Stimulated activated CD4-positive, alpha-beta T cell treated with anti-CD3 and anti-CD28 coated beads, Interleukin-1b, Interleukin-23, amount 100 ng/mL, for 1 hour (primary cell): Measurements from ENCODE around the gene SINHCAF.

ENCODE experiments used
- DNase-seq, 2 donors: peaks; one replicate each; pipeline ENCODE4 v3.0.0-alpha.2; 2020; ENCODE audit warnings: low read depth in 2 of 2

SINHCAF gene

GRCh38 chr12:31331242-31331641 is 5.3 kb upstream of the SINHCAF start:
- DNase-seq = no peak

GRCh38 chr12:31326736-31327659 is 1.0 kb upstream of the SINHCAF start:
- no peak for DNase-seq

- DNase-seq = no peak
Observed at GRCh38 chr12:31325524-31325875, 450 bp downstream of the SINHCAF start.

GRCh38 chr12:31324845-31325523 is 966 bp downstream of the SINHCAF start:
- DNase-seq = peak in 1 of 2 donors; percentile 24

- peak; percentile 34 to 41 for DNase-seq
Observed at GRCh38 chr12:31324116-31324844, 1.7 kb downstream of the SINHCAF start.

- peak; percentile 7 to 17 for DNase-seq
Observed at GRCh38 chr12:31323391-31324115, 2.4 kb downstream of the SINHCAF start.

GRCh38 chr12:31322801-31323207 is 3.1 kb downstream of the SINHCAF start:
- no peak for DNase-seq

- DNase-seq = no peak
Observed at GRCh38 chr12:31321897-31322228, 4.1 kb downstream of the SINHCAF start.

GRCh38 chr12:31321186-31321896 is 4.6 kb downstream of the SINHCAF start:
- no peak for DNase-seq

GRCh38 chr12:31318657-31319269 is 7.2 kb downstream of the SINHCAF start:
- DNase-seq = no peak

GRCh38 chr12:31317471-31318395 is 8.2 kb downstream of the SINHCAF start:
- no peak for DNase-seq

GRCh38 chr12:31316891-31317290 is 9.1 kb downstream of the SINHCAF start:
- DNase-seq = no peak

- no peak for DNase-seq
Observed at GRCh38 chr12:31315784-31316465, 10.0 kb downstream of the SINHCAF start.

- no peak for DNase-seq
Observed at GRCh38 chr12:31315044-31315715, 10.8 kb downstream of the SINHCAF start.

GRCh38 chr12:31312431-31312830 is 13.5 kb downstream of the SINHCAF start:
- no peak for DNase-seq

- no peak for DNase-seq
Observed at GRCh38 chr12:31311634-31312258, 14.2 kb downstream of the SINHCAF start.

GRCh38 chr12:31310488-31310887 is 15.5 kb downstream of the SINHCAF start:
- no peak for DNase-seq

- DNase-seq = no peak
Observed at GRCh38 chr12:31309279-31309678, 16.7 kb downstream of the SINHCAF start.
